HT1080 (cell line): ENCODE results near the gene KAT5. TPM values are rescaled to one million over a fixed set of nuclear protein-coding genes. Genes with fewer than 3 reads are reported as not detected.
A peak's percentile ranks its signal among the peaks of the same experiment; 100 is the strongest.
"Not testable (repeated sequence)": the region's sequence is repeated elsewhere in the genome, so short reads cannot be mapped to it uniquely, and the experiment has no call there.

ENCODE experiments used
- DNase-seq: peaks from one replicate; pipeline ENCODE4 v3.0.0-alpha.2; 2015; ENCODE audit warnings: low read depth
- small RNA-seq: library from RNA; depleted of rRNA; stranded (forward); fragments of <200 nt; gene quantifications from one replicate; pipeline ENCODE3, GENCODE V24; 2014
- total RNA-seq: library from RNA; depleted of rRNA; stranded (reverse); fragments of >200 nt; shearing (Covaris generic); gene quantifications from 2 replicates; pipeline ENCODE4 v1.2.3, GENCODE V29; 2014; rRNA removed

The KAT5 gene
- total RNA-seq, 1 experiment from 2014 or later = 80.6 TPM

- no peak for DNase-seq
Observed at GRCh38 chr11:65743681-65744025, 31.6 kb downstream of the KAT5 start.

GRCh38 chr11:65744026-65744698 lies 32.1 kb downstream of the KAT5 start:
- peak; percentile 68 for DNase-seq

- no peak for DNase-seq
Observed at GRCh38 chr11:65744699-65745042, 32.6 kb downstream of the KAT5 start.

DNA sequence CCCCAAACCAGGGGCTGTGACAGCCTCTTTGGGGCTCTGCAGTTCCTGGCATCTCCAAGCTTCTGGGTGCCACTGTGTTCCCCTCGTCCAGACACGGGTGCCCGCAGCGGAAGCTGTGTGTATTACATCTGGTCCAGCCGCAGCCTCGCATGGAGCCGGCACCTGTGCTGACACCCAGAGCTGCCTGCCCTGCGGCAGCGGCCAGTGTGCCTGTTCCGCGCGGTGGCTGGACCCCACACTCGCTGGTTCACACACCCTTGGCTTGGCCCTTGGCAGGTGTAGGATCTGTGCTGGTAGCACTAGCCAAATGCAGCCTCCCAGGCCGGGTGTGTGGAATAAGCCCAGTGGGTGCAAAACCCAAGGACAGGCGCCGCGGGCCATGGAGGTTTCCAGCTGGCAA lies 33.0 kb downstream of the KAT5 start:
- DNase-seq = no peak

DNA sequence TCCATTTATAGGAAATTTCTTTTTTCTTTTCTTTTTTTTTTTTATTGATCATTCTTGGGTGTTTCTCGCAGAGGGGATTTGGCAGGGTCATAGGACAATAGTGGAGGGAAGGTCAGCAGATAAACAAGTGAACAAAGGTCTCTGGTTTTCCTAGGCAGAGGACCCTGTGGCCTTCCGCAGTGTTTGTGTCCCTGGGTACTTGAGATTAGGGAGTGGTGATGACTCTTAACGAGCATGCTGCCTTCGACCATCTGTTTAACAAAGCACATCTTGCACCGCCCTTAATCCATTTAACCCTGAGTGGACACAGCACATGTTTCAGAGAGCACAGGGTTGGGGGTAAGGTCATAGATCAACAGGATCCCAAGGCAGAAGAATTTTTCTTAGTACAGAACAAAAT lies 50.1 kb downstream of the KAT5 start:
- DNase-seq = not testable (repeated sequence)

DNA sequence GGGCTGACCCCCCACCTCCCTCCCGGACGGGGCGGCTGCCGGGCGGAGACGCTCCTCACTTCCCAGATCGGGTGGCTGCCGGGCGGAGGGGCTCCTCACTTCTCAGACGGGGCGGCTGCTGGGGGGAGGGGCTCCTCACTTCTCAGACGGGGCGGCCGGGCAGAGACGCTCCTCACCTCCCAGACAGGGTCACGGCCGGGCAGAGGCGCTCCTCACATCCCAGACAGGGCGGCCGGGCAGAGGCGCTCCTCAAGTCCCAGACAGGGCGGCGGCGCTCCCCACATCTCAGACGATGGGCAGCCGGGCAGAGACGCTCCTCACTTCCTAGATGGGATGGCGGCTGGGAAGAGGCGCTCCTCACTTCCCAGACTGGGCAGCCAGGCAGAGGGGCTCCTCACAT lies 50.8 kb downstream of the KAT5 start:
- not testable (repeated sequence) for DNase-seq

- DNase-seq = no peak
Observed at GRCh38 chr11:65764434-65764833, 52.4 kb downstream of the KAT5 start.

- DNase-seq = no peak
Observed at GRCh38 chr11:65766535-65766934, 54.5 kb downstream of the KAT5 start.

- DNase-seq = no peak
Observed at GRCh38 chr11:65767406-65767805, 55.4 kb downstream of the KAT5 start.

GRCh38 chr11:65767806-65768205 lies 55.8 kb downstream of the KAT5 start:
- peak; percentile 27 for DNase-seq

Small RNA genes within 50 kb of the gene (small RNA-seq; reads per million reads assigned to genes)
- not detected for gene RN7SL309P

Other genes starting within 250 kb of the KAT5 start
- 433 and 571 TPM in 2 replicates for gene MALAT1, start 213.2 kb upstream of the KAT5 start, total RNA-seq
- 66.6 and 67.0 TPM in 2 replicates for gene SCYL1, start 187.2 kb upstream of the KAT5 start, total RNA-seq
- gene LTBP3, start 153.9 kb upstream of the KAT5 start, total RNA-seq = 6.2 and 6.5 TPM in 2 replicates
- 137 and 145 TPM in 2 replicates for gene ZNRD2, start 141.8 kb upstream of the KAT5 start, total RNA-seq
- gene FAM89B, start 139.7 kb upstream of the KAT5 start, total RNA-seq = 34.6 and 45.1 TPM in 2 replicates
- 65.5 and 74.4 TPM in 2 replicates for gene EHBP1L1, start 136.2 kb upstream of the KAT5 start, total RNA-seq
- not detected in 2 replicates for gene KCNK7, start 116.5 kb upstream of the KAT5 start, total RNA-seq
- 43.7 and 60.3 TPM in 2 replicates for gene MAP3K11, start 98.0 kb upstream of the KAT5 start, total RNA-seq
- 41.8 and 53.5 TPM in 2 replicates for gene PCNX3, start 96.5 kb upstream of the KAT5 start, total RNA-seq
- gene SIPA1, start 74.2 kb upstream of the KAT5 start, total RNA-seq = 19.2 and 21.7 TPM in 2 replicates
- 31.7 and 55.4 TPM in 2 replicates for gene RELA, start 49.3 kb upstream of the KAT5 start, total RNA-seq
- 29.8 and 39.7 TPM in 2 replicates for gene RNASEH2C, start 8.5 kb downstream of the KAT5 start, total RNA-seq
- 10.3 and 13.6 TPM in 2 replicates for gene AP5B1, start 68.7 kb downstream of the KAT5 start, total RNA-seq
- gene OVOL1, start 74.8 kb downstream of the KAT5 start, total RNA-seq = not detected in 2 replicates
- gene SNX32, start 121.7 kb downstream of the KAT5 start, total RNA-seq = not detected in 2 replicates
- gene CFL1, start 145.9 kb downstream of the KAT5 start, total RNA-seq = 2,329 and 2,647 TPM in 2 replicates
- 62.4 and 64.9 TPM in 2 replicates for gene MUS81, start 148.2 kb downstream of the KAT5 start, total RNA-seq
- gene EFEMP2, start 160.5 kb downstream of the KAT5 start, total RNA-seq = 27.9 and 32.0 TPM in 2 replicates
- gene CTSW, start 167.6 kb downstream of the KAT5 start, total RNA-seq = 0.24 and 0.57 TPM in 2 replicates
- gene FIBP, start 176.2 kb downstream of the KAT5 start, total RNA-seq = 187 and 232 TPM in 2 replicates
- gene CCDC85B, start 178.4 kb downstream of the KAT5 start, total RNA-seq = 135 and 146 TPM in 2 replicates
- gene FOSL1, start 188.1 kb downstream of the KAT5 start, total RNA-seq = 236 and 374 TPM in 2 replicates
- gene C11orf68, start 206.8 kb downstream of the KAT5 start, total RNA-seq = 44.0 and 64.7 TPM in 2 replicates
- gene DRAP1, start 207.2 kb downstream of the KAT5 start, total RNA-seq = 355 and 356 TPM in 2 replicates
- gene TSGA10IP, start 233.2 kb downstream of the KAT5 start, total RNA-seq = 0.05 TPM in 1 of 2 replicates, not detected in the other
- gene SART1, start 249.5 kb downstream of the KAT5 start, total RNA-seq = 86.4 and 112 TPM in 2 replicates